GM19452 (cell line): ENCODE data around the gene C2CD3.
"Not testable (repeated sequence)": the region's sequence is repeated elsewhere in the genome, so short reads cannot be mapped to it uniquely, and the experiment has no call there.

Experiments used
- ATAC-seq: cut with Tn5 transposase; IDR thresholded peaks from one replicate; pipeline ENCODE4 v1.9.1; 2021; ENCODE audit not compliant: unreplicated experiment

Gene C2CD3

DNA sequence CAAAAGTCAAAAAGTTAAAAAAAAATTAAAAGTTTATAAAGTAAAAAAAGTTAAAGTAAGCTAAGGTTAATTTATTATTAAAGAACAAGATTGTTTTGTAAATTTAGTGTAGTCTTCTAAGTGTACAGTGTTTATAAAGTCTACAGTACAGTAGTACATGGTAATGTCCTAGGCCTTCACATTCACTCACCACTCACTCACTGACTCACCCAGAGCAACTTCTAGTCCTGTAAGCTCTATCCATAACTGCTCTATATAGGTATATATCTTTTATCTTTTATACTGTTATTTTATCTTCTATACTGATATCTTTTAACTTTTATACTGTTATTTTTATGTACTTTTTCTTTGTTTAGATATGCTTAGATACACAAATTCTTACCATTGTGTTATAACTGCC is 11.2 kb downstream of the C2CD3 start:
- no peak for ATAC-seq

DNA sequence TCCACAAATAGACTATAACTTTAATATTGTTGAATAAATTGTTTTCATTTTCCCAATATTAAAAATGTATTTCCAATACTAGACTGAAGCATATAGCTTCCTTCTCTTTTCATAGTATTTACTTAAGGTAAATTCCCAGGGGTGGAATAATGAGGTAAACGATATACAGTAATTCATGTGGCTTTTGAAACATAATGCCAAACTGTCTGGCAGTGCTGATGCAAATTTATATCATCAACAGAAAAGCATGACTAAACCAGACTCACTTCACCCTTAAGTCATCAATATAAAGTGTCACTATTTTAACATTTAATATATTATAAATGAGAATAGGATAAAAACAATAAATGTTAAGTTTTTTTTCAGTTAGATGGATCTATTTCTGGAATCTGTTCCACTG is 13.6 kb downstream of the C2CD3 start:
- ATAC-seq, result no peak

- no peak for ATAC-seq
Observed at GRCh38 chr11:74154620-74155281, 16.1 kb downstream of the C2CD3 start.

- ATAC-seq, result no peak
Observed at GRCh38 chr11:74153224-74153623, 17.6 kb downstream of the C2CD3 start.

DNA sequence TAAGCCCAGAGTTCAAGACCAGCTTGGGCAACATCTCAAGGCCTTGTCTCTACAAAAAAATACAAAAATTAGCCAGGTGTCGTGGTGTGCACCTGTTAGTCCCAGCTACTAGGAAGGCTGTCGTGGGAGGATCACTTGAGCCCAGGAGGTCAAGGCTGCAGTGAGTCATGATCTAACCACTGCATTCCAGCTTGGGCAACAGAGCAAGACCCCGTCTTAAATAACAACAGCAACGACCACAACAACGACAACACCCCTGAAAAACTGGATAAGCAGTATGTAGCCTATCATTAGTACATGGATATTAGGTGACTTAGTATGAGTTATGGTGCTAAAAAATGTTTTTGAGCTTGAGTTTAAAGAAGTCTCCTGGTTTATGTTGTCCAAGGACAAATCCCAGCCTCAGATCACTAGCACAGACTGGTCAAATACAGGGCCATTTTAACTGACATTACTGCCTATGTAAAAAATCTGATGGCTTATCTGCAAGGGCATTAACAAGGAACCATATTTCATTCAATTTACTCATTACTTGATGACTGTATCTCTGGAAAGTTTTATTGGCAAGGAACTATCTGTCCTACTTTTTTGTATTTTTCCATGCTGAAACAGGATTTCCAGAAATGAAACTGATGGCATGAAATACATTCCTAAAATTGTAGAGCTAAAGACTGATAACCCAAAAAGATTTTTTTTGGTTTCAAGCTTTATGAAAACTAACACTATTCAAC is 23.4 kb downstream of the C2CD3 start:
- ATAC-seq, result no peak

DNA sequence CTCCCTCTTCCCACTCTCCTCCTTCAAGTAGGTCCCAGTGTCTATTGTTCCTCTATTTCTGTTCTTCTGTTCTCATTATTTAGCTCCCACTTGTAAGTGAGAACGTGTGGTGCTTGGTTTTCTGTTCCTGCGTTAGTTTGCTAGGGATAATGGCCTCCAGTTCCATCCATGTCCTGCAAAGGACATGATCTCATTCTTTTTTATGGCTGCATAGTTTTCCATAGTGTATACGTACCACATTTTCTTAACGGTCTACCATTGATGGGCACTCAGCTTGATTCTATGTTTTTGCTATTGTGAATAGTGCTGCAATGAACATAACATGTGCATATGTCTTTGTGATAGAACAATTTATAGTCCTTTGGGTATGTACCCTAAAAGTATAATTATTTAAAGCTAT is 26.2 kb downstream of the C2CD3 start:
- no peak for ATAC-seq

GRCh38 chr11:74142624-74143023 is 28.2 kb downstream of the C2CD3 start:
- ATAC-seq, result no peak

- ATAC-seq, result no peak
Observed at GRCh38 chr11:74141908-74142307, 28.9 kb downstream of the C2CD3 start.

DNA sequence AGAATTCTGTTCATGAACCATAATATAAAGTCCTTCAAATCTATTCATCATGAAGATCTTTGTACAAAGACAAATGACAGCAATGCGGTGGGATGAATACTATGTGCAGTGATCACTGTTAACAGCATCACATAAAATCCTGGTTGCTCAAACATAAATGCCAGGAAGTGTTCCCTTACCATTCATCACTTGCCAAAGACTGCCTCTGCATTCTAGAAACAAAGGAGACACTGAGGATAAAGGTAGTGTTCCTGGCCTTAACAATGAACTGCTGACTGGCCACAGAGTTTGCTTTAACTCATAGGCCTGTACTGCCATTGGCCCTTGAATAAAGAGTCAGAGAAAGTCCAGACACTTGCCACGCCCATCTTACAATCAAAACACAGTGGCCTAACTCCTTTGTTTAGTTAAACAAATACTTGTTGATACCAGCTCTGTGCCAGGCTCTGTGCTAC is 29.5 kb downstream of the C2CD3 start:
- ATAC-seq, result no peak

DNA sequence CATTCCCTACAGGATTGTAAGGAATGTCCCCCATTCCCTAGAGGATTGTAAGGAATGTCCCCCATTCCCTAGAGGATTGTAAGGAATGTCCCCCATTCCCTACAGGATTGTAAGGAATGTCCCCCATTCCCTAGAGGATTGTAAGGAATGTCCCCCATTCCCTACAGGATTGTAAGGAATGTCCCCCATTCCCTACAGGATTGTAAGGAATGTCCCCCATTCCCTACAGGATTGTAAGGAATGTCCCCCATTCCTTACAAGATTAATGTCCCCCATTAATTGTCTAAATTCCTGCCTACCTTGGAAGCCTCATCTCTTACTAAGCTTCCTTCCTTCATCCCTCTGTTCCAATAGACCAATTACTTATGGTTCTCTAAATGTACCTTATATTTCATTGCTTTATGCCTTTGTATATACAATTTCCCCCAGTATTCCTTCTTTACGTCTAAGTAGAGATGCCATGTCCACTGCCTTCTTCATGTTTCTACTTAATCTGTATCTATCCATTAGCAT is 30.8 kb downstream of the C2CD3 start:
- ATAC-seq, result not testable (repeated sequence)

GRCh38 chr11:74139151-74139918 is 31.5 kb downstream of the C2CD3 start:
- ATAC-seq, result no peak

- ATAC-seq, result no peak
Observed at GRCh38 chr11:74138572-74138971, 32.2 kb downstream of the C2CD3 start.

DNA sequence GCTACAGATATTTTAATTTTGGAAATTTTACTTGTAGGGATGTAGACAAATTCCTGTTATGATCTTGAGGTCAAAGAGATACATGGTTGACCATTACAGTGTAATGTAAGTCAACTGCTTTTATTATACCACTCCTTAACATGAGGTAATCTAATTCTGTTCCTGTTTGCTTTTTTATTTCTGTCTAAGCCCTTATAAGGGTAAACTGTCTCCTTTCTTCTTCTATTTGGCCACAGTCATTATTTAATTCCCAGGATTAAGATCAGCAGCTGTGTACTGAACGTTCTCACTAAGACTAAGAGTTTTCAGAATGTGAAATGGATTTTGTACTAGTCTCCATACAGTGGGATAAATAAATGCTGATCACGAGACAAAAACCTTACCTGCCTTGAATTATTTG is 32.8 kb downstream of the C2CD3 start:
- ATAC-seq, result no peak

DNA sequence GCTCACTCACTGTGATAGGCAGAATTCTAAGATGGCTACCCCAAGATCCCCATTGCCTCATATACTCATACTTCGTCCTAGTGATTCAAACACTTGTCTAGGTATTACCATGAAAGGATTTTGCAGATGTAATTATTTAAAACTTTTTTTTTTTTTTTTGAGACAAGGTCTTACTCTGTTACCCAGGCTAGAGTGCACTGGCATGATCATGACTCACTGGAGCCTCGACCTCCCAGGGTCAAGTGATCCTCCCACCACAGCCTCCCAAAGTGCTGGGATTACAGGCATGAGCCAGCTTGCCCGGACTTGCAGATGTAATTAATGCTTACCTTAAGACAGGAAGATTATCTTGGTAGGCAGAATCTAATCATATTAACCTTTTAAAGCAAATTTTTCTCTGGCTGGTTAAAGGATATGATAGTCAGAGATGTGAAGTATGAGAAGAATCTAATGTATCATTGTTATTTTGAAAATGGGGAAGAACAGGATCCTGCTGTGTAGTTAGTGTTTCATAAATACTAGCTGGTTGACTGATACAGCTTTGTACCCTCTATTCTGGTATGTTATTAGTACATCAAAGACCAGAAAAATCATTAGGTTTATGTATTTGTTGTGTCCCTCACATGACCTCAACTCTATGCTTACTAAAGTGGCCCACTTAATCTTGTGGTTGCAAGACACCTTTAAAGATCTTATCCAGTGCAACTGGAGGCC is 35.5 kb downstream of the C2CD3 start:
- no peak for ATAC-seq

DNA sequence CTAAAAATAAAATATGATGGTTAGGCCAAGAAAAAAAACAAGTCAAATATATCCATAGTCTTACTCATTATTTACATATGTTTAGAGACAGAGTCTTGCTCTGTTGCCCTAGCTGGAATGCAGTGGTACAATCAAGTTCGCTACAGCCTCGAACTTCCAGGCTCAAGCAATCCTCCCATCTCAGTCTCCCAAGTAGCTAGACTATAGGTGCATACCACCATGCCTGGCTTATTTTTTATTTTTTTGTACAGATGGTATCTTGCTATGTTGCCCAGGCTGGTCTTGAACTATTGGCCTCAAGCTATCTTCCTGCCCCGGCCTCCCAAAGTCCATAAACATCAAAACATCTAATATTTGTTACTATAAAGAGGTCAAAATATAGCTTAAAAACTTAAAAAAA is 36.1 kb downstream of the C2CD3 start:
- ATAC-seq, result no peak

DNA sequence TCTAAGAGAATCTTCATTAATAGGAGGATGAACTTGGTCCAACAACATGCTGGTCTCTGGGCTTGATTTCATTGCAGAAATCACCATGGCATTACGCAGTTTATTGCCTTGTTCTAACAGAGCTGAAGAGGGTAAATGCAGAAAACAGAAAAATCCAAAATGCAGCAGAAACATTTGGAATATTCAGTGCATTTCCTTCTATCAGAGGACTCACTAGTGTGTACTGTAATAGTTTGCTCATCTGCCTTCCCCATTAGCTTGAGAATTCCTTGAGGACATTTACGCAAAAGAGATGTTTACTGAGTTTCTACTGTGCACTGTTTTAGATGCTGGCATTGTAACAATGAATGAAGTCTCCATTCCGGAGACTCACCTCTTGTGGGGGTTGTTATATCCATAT is 37.4 kb downstream of the C2CD3 start:
- ATAC-seq, result no peak

DNA sequence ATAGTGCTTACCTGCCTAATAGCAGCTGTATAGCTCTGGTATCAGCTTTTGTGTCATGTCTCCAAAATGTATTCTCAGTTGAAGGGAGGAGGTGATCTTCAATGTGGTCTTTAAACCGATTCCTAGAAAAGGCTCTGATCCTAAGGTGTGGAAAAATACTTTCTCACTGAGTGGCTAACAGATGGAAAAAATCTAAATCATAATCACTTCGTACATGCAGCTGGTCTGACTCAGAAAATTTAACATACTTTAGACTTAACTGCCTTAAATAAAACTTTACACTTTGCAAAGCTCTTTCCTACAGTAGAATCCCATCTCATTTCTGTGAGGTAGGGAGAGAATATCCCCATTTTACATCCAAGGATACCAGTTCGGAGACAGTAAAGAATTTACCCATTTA is 38.0 kb downstream of the C2CD3 start:
- no peak for ATAC-seq

DNA sequence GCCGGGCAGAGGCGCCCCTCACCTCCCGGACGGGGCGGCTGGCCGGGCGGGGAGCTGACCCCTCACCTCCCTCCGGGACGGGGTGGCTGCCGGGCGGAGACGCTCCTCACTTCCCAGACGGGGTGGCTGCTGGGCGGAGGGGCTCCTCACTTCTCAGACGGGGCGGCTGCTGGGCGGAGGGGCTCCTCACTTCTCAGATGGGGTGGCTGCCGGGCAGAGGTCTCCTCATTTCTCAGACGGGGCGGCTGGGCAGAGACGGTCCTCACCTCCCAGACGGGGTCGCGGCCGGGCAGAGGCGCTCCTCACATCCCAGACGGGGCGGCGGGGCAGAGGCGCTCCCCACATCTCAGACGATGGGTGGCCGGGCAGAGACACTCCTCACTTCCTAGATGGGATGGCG is 41.7 kb downstream of the C2CD3 start:
- not testable (repeated sequence) for ATAC-seq

GRCh38 chr11:74123008-74123448 is 47.8 kb downstream of the C2CD3 start:
- no peak for ATAC-seq

DNA sequence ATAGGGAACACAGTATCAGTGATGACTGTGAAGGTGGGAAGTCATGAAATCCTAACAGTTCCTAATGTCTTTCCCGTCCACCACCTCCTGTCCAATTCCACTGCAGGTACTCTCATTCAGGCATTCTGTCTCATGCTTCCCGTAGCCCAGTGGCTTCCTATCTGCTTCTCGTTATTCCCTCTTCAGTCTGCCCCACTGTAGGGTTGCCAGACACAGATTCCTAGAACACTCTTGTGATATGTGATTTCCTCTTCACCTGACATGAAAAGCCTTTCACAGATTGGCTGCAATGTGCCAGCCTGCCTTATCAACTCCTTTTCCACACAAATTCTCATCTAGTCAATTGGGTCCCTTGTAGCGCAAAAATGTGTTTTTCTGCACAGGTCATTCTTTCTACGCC is 49.0 kb downstream of the C2CD3 start:
- ATAC-seq, result no peak
